Adipocyte (in vitro differentiated cells): ENCODE measurements around the gene WDR81.

ENCODE experiments used
- DNase-seq: peaks from one replicate; pipeline ENCODE4 v3.0.0-alpha.2; 2015; ENCODE audit warnings: low read depth
- H3K27me3 ChIP-seq: replicated peaks from 2 replicates; pipeline ENCODE4 v1.7.0; 2013; ENCODE audit warnings: mild to moderate bottlenecking, low read length, moderate library complexity; ENCODE audit not compliant: control insufficient read depth, insufficient read depth
- H3K36me3 ChIP-seq: 2 replicates; pipeline ENCODE4 v1.7.0; 2013; ENCODE audit warnings: low read length, mild to moderate bottlenecking, moderate library complexity; ENCODE audit not compliant: control insufficient read depth, insufficient read depth, severe bottlenecking
- H3K4me1 ChIP-seq: 2 replicates; pipeline ENCODE4 v1.7.0; 2013; ENCODE audit warnings: mild to moderate bottlenecking, low read length, moderate library complexity; ENCODE audit not compliant: control insufficient read depth, insufficient read depth
- H3K4me3 ChIP-seq: 2 replicates; pipeline ENCODE4 v1.7.0; 2013; ENCODE audit warnings: mild to moderate bottlenecking, low read length, moderate library complexity
- H3K9ac ChIP-seq: 2 replicates; pipeline ENCODE4 v1.7.0; 2013; ENCODE audit warnings: mild to moderate bottlenecking, low read length, moderate library complexity
- H3K9me3 ChIP-seq: 2 replicates; pipeline ENCODE4 v1.7.0; 2013; ENCODE audit warnings: mild to moderate bottlenecking, low read length, moderate library complexity; ENCODE audit not compliant: control insufficient read depth

The WDR81 gene

GRCh38 chr17:1745513-1746020 is 21.1 kb downstream of the WDR81 start:
- no peaks in the 10 kb centered on the region for H3K27me3 ChIP-seq
- H3K9me3 ChIP-seq: peaks cover 4% of the 10 kb centered on the region
- no peaks in the 10 kb centered on the region for H3K36me3 ChIP-seq
- no peak for DNase-seq
- peaks cover 21% of the 10 kb centered on the region for H3K4me1 ChIP-seq
- no peak overlapping the region for H3K4me3 ChIP-seq
- no peak overlapping the region for H3K9ac ChIP-seq

- peak overlapping the region; percentile 57 for H3K9ac ChIP-seq
- H3K4me3 ChIP-seq: peak overlapping the region; percentile 27
These were observed 22.6 kb downstream of the WDR81 start for GRCh38 chr17:1746975-1747543.

GRCh38 chr17:1750628-1751027 is 26.1 kb downstream of the WDR81 start:
- Histone ChIP-seq H3K4me3 (no peak overlapping the region), H3K27me3 (no peaks in the 10 kb centered on the region), H3K4me1 (peaks cover 21% of the 10 kb centered on the region), H3K9me3 (peaks cover 4% of the 10 kb centered on the region), H3K9ac (no peak overlapping the region), H3K36me3 (no peaks in the 10 kb centered on the region)
- no peak for DNase-seq

More at GRCh38 chr17:1746975-1747543, 22.6 kb downstream of the WDR81 start:
- H3K9me3 ChIP-seq: peaks cover 4% of the 10 kb centered on the region
- peaks cover 21% of the 10 kb centered on the region for H3K4me1 ChIP-seq
- no peak for DNase-seq
- H3K27me3 ChIP-seq: no peaks in the 10 kb centered on the region
- no peaks in the 10 kb centered on the region for H3K36me3 ChIP-seq

GRCh38 chr17:1752425-1753262 is 28.1 kb downstream of the WDR81 start:
- no peaks in the 10 kb centered on the region for H3K27me3 ChIP-seq
- DNase-seq: no peak

GRCh38 chr17:1753767-1754429 is 29.4 kb downstream of the WDR81 start:
- Histone ChIP-seq H3K36me3 (no peaks in the 10 kb centered on the region), H3K9me3 (no peaks in the 10 kb centered on the region), H3K9ac (no peak overlapping the region), H3K27me3 (no peaks in the 10 kb centered on the region), H3K4me3 (no peak overlapping the region), H3K4me1 (peaks cover 15% of the 10 kb centered on the region)
- no peak for DNase-seq

More at GRCh38 chr17:1752425-1753262, 28.1 kb downstream of the WDR81 start:
- Histone ChIP-seq H3K4me3 (no peak overlapping the region), H3K9me3 (peaks cover 4% of the 10 kb centered on the region), H3K36me3 (no peaks in the 10 kb centered on the region), H3K9ac (no peak overlapping the region), H3K4me1 (peaks cover 15% of the 10 kb centered on the region)

GRCh38 chr17:1754430-1755112 is 30.1 kb downstream of the WDR81 start:
- Histone ChIP-seq H3K4me1 (peaks cover 15% of the 10 kb centered on the region), H3K9me3 (no peaks in the 10 kb centered on the region), H3K9ac (no peak overlapping the region), H3K36me3 (no peaks in the 10 kb centered on the region), H3K4me3 (no peak overlapping the region), H3K27me3 (no peaks in the 10 kb centered on the region)
- no peak for DNase-seq

- H3K27me3 ChIP-seq: no peaks in the 10 kb centered on the region
- no peak overlapping the region for H3K9ac ChIP-seq
- DNase-seq: no peak
- peaks cover 15% of the 10 kb centered on the region for H3K4me1 ChIP-seq
- no peaks in the 10 kb centered on the region for H3K36me3 ChIP-seq
- H3K9me3 ChIP-seq: no peaks in the 10 kb centered on the region
- no peak overlapping the region for H3K4me3 ChIP-seq
These were observed 30.8 kb downstream of the WDR81 start for GRCh38 chr17:1755252-1755826.

GRCh38 chr17:1755827-1756262 is 31.3 kb downstream of the WDR81 start:
- Histone ChIP-seq H3K36me3 (no peaks in the 10 kb centered on the region), H3K4me3 (no peak overlapping the region), H3K9me3 (no peaks in the 10 kb centered on the region), H3K4me1 (peaks cover 17% of the 10 kb centered on the region), H3K9ac (no peak overlapping the region), H3K27me3 (no peaks in the 10 kb centered on the region)
- DNase-seq: no peak

- H3K4me3 ChIP-seq: no peak overlapping the region
- peaks cover 28% of the 10 kb centered on the region for H3K4me1 ChIP-seq
- no peaks in the 10 kb centered on the region for H3K9me3 ChIP-seq
- no peak for DNase-seq
- H3K9ac ChIP-seq: no peak overlapping the region
- H3K27me3 ChIP-seq: no peaks in the 10 kb centered on the region
- no peaks in the 10 kb centered on the region for H3K36me3 ChIP-seq
These were observed 34.3 kb downstream of the WDR81 start for GRCh38 chr17:1758807-1759206.

GRCh38 chr17:1759529-1759928 is 35.0 kb downstream of the WDR81 start:
- Histone ChIP-seq H3K27me3 (no peaks in the 10 kb centered on the region), H3K9ac (no peak overlapping the region), H3K9me3 (no peaks in the 10 kb centered on the region), H3K4me3 (no peak overlapping the region), H3K4me1 (peaks cover 28% of the 10 kb centered on the region), H3K36me3 (no peaks in the 10 kb centered on the region)
- no peak for DNase-seq
